ENCODE data around the gene LRRC41. TPM values are rescaled to one million over a fixed set of nuclear protein-coding genes. Genes with fewer than 3 reads are reported as not detected.
"Not testable (repeated sequence)": the region's sequence is repeated elsewhere in the genome, so short reads cannot be mapped to it uniquely, and the experiment has no call there.

LRRC41 gene
- polyA plus RNA-seq, 1 donor from 2014 or later: 52.9 TPM

DNA sequence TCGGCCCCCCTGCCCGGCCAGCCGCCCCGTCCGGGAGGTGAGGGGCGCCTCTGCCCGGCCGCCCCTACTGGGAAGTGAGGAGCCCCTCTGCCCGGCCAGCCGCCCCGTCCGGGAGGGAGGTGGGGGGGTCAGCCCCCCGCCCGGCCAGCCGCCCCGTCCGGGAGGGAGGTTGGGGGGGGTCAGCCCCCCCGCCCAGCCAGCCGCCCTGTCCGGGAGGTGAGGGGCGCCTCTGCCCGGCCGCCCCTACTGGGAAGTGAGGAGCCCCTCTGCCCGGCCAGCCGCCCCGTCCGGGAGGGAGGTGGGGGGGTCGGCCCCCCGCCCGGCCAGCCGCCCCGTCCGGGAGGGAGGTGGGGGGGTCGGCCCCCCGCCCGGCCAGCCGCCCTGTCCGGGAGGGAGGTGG is 61.7 kb downstream of the LRRC41 start:
- not testable (repeated sequence) for H3K9me2 ChIP-seq (ENCODE audit: insufficient read depth, low read length); H3K36me3 ChIP-seq (ENCODE audit: insufficient read depth, low read length); H3F3A ChIP-seq (ENCODE audit: insufficient read depth, low read length, poor library complexity, severe bottlenecking); H3K9me3 ChIP-seq (ENCODE audit: low read length); H3K79me2 ChIP-seq (replicated peaks; ENCODE audit: insufficient read depth, low read length); H3K27ac ChIP-seq (ENCODE audit: low read length); H2AFZ ChIP-seq (ENCODE audit: low read depth, low read length); H3K9ac ChIP-seq (ENCODE audit: low read length); H3K4me3 ChIP-seq (ENCODE audit: low read length); H3K4me2 ChIP-seq (ENCODE audit: low read length); H4K20me1 ChIP-seq (ENCODE audit: insufficient read depth); H3K27me3 ChIP-seq (ENCODE audit: insufficient read depth, low read depth, low read length)

DNA sequence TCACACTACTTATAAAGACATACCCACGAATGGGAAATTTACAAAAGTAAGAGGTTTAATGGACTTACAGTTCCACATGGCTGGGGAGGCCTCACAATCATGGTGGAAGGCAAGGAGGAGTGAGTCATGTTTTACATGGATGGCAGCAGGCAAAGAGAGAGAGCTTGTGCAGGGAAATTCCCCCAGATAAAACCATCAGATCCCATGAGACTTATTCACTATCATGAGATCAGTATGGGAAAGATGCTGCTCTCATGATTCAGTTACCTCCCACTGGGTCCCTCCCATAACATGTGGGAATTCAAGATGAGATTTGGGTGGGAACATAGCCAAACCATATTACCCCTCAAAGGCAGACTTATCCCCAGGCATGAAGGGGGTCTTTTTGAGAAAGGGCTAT is 64.6 kb downstream of the LRRC41 start:
- not testable (repeated sequence) for H3K9ac ChIP-seq (ENCODE audit: low read length); H3K36me3 ChIP-seq (ENCODE audit: insufficient read depth, low read length); H4K20me1 ChIP-seq (ENCODE audit: insufficient read depth); H3K4me3 ChIP-seq (ENCODE audit: low read length); H3K4me2 ChIP-seq (ENCODE audit: low read length); H3K9me2 ChIP-seq (ENCODE audit: insufficient read depth, low read length); H3K9me3 ChIP-seq (ENCODE audit: low read length); H3F3A ChIP-seq (ENCODE audit: insufficient read depth, low read length, poor library complexity, severe bottlenecking); H2AFZ ChIP-seq (ENCODE audit: low read depth, low read length); H3K27ac ChIP-seq (ENCODE audit: low read length); H3K79me2 ChIP-seq (replicated peaks; ENCODE audit: insufficient read depth, low read length); H3K27me3 ChIP-seq (ENCODE audit: insufficient read depth, low read depth, low read length)

DNA sequence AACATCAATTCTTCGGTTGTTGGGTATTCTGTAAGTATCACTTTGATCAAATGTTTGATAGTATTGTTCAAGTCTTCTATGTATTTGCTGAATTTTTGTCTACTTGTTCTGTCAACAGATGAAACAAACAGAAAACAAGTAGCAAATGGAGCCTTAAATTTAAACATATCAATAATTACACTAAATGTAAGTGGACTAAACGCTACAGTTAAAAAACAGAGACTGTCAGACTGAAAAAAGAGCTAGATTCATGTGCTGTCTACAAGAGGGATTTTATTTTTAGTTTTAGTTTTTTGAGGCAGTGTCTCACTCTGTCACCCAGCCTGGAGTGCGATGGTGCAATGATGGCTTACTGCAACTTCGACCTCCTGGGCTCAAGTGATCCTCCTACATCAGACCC is 66.5 kb downstream of the LRRC41 start:
- Histone ChIP-seq H3K9me3 (ENCODE audit: low read length) (no peaks in the 10 kb centered on the region), H3K27me3 (ENCODE audit: insufficient read depth, low read depth, low read length) (no peaks in the 10 kb centered on the region), H3K27ac (ENCODE audit: low read length) (no peak overlapping the region), H3F3A (ENCODE audit: insufficient read depth, low read length, poor library complexity, severe bottlenecking) (no peaks in the 10 kb centered on the region), H3K9me2 (ENCODE audit: insufficient read depth, low read length) (no peaks in the 10 kb centered on the region), H3K36me3 (ENCODE audit: insufficient read depth, low read length) (no peaks in the 10 kb centered on the region), H3K4me2 (ENCODE audit: low read length) (no peak overlapping the region), H4K20me1 (ENCODE audit: insufficient read depth) (no peaks in the 10 kb centered on the region), H3K4me3 (ENCODE audit: low read length) (no peak overlapping the region), H2AFZ (ENCODE audit: low read depth, low read length) (no peak overlapping the region), H3K9ac (ENCODE audit: low read length) (no peak overlapping the region), H3K79me2 (replicated peaks; ENCODE audit: insufficient read depth, low read length) (no peaks in the 10 kb centered on the region)
- TF ChIP-seq, protein P1, sequence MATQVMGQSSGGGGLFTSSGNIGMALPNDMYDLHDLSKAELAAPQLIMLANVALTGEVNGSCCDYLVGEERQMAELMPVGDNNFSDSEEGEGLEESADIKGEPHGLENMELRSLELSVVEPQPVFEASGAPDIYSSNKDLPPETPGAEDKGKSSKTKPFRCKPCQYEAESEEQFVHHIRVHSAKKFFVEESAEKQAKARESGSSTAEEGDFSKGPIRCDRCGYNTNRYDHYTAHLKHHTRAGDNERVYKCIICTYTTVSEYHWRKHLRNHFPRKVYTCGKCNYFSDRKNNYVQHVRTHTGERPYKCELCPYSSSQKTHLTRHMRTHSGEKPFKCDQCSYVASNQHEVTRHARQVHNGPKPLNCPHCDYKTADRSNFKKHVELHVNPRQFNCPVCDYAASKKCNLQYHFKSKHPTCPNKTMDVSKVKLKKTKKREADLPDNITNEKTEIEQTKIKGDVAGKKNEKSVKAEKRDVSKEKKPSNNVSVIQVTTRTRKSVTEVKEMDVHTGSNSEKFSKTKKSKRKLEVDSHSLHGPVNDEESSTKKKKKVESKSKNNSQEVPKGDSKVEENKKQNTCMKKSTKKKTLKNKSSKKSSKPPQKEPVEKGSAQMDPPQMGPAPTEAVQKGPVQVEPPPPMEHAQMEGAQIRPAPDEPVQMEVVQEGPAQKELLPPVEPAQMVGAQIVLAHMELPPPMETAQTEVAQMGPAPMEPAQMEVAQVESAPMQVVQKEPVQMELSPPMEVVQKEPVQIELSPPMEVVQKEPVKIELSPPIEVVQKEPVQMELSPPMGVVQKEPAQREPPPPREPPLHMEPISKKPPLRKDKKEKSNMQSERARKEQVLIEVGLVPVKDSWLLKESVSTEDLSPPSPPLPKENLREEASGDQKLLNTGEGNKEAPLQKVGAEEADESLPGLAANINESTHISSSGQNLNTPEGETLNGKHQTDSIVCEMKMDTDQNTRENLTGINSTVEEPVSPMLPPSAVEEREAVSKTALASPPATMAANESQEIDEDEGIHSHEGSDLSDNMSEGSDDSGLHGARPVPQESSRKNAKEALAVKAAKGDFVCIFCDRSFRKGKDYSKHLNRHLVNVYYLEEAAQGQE (IDR thresholded peaks at IDR 0.05; ENCODE audit: borderline replicate concordance): no peak
- no peak for TF ChIP-seq RAD21 (conservative IDR thresholded peaks at IDR 0.05)
- TF ChIP-seq, protein P2, sequence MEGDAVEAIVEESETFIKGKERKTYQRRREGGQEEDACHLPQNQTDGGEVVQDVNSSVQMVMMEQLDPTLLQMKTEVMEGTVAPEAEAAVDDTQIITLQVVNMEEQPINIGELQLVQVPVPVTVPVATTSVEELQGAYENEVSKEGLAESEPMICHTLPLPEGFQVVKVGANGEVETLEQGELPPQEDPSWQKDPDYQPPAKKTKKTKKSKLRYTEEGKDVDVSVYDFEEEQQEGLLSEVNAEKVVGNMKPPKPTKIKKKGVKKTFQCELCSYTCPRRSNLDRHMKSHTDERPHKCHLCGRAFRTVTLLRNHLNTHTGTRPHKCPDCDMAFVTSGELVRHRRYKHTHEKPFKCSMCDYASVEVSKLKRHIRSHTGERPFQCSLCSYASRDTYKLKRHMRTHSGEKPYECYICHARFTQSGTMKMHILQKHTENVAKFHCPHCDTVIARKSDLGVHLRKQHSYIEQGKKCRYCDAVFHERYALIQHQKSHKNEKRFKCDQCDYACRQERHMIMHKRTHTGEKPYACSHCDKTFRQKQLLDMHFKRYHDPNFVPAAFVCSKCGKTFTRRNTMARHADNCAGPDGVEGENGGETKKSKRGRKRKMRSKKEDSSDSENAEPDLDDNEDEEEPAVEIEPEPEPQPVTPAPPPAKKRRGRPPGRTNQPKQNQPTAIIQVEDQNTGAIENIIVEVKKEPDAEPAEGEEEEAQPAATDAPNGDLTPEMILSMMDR (IDR thresholded peaks at IDR 0.05; ENCODE audit: poor library complexity, severe bottlenecking): no peak
- TF ChIP-seq SMC3 (conservative IDR thresholded peaks at IDR 0.05; ENCODE audit: poor library complexity): no peak
- TF ChIP-seq TAF1 (IDR thresholded peaks at IDR 0.05; ENCODE audit: low read depth): no peak
- TF ChIP-seq MXI1 (conservative IDR thresholded peaks at IDR 0.05; ENCODE audit: poor library complexity, severe bottlenecking): no peak
- TF ChIP-seq POLR2AphosphoS5 (IDR thresholded peaks at IDR 0.05): no peak
- TF ChIP-seq EP300 (conservative IDR thresholded peaks at IDR 0.05; ENCODE audit: poor library complexity, severe bottlenecking): no peak

DNA sequence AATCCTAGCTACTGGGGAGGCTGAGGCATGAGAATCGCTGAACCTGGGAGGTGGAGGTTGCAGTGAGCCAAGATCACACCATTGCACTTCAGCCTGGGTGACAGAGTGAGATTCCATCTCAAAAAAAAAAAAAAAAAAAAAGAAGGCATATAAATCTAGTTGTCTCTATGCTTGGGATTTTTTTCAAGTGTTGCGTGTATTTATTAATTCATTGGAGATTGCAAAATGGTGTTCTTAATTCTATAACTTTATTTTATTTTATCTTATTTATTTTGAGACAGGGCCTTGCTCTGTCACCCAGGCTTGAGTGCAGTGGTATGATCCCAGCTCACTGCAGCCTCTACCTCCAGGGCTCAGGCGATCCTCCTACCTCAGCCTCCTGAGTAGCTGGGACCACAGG is 72.2 kb downstream of the LRRC41 start:
- H3K9ac ChIP-seq (ENCODE audit: low read length); H2AFZ ChIP-seq (ENCODE audit: low read depth, low read length); H3K4me3 ChIP-seq (ENCODE audit: low read length); H3K79me2 ChIP-seq (replicated peaks; ENCODE audit: insufficient read depth, low read length); H3K4me2 ChIP-seq (ENCODE audit: low read length); H3K9me3 ChIP-seq (ENCODE audit: low read length); H3K27ac ChIP-seq (ENCODE audit: low read length); H4K20me1 ChIP-seq (ENCODE audit: insufficient read depth); H3F3A ChIP-seq (ENCODE audit: insufficient read depth, low read length, poor library complexity, severe bottlenecking); H3K27me3 ChIP-seq (ENCODE audit: insufficient read depth, low read depth, low read length); H3K36me3 ChIP-seq (ENCODE audit: insufficient read depth, low read length); H3K9me2 ChIP-seq (ENCODE audit: insufficient read depth, low read length): not testable (repeated sequence)

All from neural cell (in vitro differentiated cells).